ENCODE results near the gene TAP2.

GRCh38 chr6:32837651-32838113 lies 857 bp downstream of the TAP2 start:
- TF ChIP-seq POLR2A (IDR thresholded peaks at IDR 0.05) (no peak), CTCF (IDR thresholded peaks at IDR 0.05) (no peak), POLR2AphosphoS5 (IDR thresholded peaks at IDR 0.05; ENCODE audit: insufficient read depth in 1 of 2, low read depth in 1 of 2) (no peak)
